ENCODE results near the gene DDX23.

The DDX23 gene

GRCh38 chr12:48794870-48795269 lies 57.1 kb downstream of the DDX23 start:
- DNase-seq: no peak

DNA sequence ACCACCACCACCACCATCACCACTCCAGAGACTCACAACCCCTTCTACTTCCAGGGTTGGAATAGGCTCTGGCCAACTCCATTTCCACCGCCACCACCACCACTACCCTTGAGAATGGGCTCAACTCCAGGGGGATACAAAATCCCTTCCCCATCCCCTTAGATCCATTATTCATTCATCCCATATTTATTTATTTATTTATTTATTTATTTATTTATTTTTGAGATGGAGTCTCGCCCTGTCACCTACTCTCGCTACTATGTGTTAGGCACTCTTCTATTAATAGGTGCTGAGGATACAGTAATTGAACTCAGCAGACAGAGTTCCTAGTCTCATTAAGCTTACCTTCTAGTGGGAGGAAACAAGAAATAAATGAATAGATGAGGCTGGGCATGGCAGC lies 58.3 kb downstream of the DDX23 start:
- DNase-seq: no peak

- no peak for DNase-seq
These were observed 62.1 kb downstream of the DDX23 start for GRCh38 chr12:48789858-48790326.

DNA sequence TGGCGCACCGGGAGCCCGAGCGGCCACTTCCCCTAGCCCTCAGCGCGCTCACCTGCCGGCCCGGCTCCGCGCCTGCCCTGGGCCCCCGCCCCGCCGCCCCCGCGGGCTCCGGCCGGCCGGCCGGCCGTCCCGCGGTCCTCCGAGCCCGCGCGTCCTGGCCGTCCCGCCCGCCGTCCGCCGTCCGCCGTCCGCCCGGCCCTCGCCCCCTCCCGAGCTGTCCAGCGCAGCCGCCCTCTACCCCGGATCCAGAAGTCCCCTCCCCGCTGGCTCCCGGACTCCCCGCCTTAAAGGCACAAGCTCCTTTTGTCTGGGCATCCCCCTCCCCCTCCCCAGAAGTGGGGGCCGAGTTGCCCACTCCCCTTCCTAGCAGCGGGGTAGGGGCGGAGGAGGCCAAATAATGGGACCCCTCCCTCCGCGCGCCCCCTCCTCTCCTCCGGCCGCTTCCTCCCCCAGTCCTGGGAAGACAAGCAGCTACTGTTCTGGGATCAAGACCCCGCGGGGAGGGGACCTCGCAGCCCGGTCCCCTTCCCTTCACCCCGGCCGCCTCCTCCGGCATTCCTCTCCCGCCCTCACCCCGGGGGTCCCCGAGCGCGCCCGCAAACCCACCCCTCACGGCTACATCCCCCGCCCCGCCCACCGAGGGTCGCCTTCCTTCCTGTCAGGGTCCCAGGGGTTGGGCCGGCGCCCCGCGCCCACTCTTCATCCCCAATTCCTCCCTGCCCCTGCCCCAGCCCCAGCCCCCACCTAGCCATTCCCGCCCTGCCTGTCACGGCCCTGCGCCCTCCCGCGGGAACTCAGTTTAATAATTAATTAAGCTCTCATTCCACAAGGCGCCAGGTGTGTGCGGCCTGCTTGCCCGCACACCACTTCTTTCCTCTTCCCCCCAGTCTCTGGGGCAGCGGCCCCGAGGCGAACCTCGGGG lies 62.8 kb downstream of the DDX23 start, which contains the start of gene ADCY6:
ADCY6 (minus strand) TSS at position 236 of the 922 bp plus-strand sequence. CDS start 5,655 bp downstream, outside the sequence.
- DNase-seq: no peak

- no peak for DNase-seq
These were observed 63.5 kb downstream of the DDX23 start for GRCh38 chr12:48788524-48788853.

- DNase-seq: no peak
These were observed 64.0 kb downstream of the DDX23 start for GRCh38 chr12:48787791-48788523.

- DNase-seq: no peak
These were observed 65.1 kb downstream of the DDX23 start for GRCh38 chr12:48786591-48787544.

GRCh38 chr12:48783432-48783831 lies 68.5 kb downstream of the DDX23 start:
- DNase-seq: no peak

GRCh38 chr12:48782457-48783395 lies 69.2 kb downstream of the DDX23 start:
- no peak for DNase-seq

- DNase-seq: no peak
These were observed 70.1 kb downstream of the DDX23 start for GRCh38 chr12:48781750-48782456.

- DNase-seq: no peak
These were observed 71.5 kb downstream of the DDX23 start for GRCh38 chr12:48780381-48781025.

- no peak for DNase-seq
These were observed 72.1 kb downstream of the DDX23 start for GRCh38 chr12:48779869-48780268.
